Ectodermal cell (in vitro differentiated cells): ENCODE results near the gene DCAF11.
A peak's percentile ranks its signal among the peaks of the same experiment; 100 is the strongest.

Experiments used
- H3K27ac ChIP-seq: 2 replicates; pipeline ENCODE4 v1.7.0; 2013; ENCODE audit warnings: mild to moderate bottlenecking, low read depth, low read length; ENCODE audit not compliant: insufficient read depth, poor library complexity, severe bottlenecking
- H3K27me3 ChIP-seq: 2 replicates; pipeline ENCODE4 v1.7.0; 2013; ENCODE audit warnings: mild to moderate bottlenecking, low read length; ENCODE audit not compliant: insufficient read depth, control insufficient read depth, poor library complexity, severe bottlenecking
- H3K36me3 ChIP-seq: one replicate; pipeline ENCODE4 v1.7.0; 2013; ENCODE audit warnings: low read length; ENCODE audit not compliant: control insufficient read depth, insufficient read depth
- H3K4me1 ChIP-seq: one replicate; pipeline ENCODE4 v1.7.0; 2013; ENCODE audit warnings: low read length; ENCODE audit not compliant: control insufficient read depth, insufficient read depth
- H3K4me3 ChIP-seq: 2 replicates; pipeline ENCODE4 v1.7.0; 2013; ENCODE audit warnings: low read depth, low read length, control low read depth; ENCODE audit not compliant: insufficient read depth
- H3K9me3 ChIP-seq: 2 replicates; pipeline ENCODE4 v1.7.0; 2013; ENCODE audit warnings: mild to moderate bottlenecking, low read length, moderate library complexity; ENCODE audit not compliant: control insufficient read depth
- WGBS, 2 experiments: methylation state at CpG; one replicate each; pipeline ENCODE4 v1.1.7; 2013; ENCODE audit warnings: missing lambda C conversion rate in 2 of 2; 5-methylcytosine and 5-hydroxymethylcytosine counted together

The DCAF11 gene

GRCh38 chr14:24079491-24080141 is 35.0 kb upstream of the DCAF11 start:
- Histone ChIP-seq H3K27me3 (peaks cover 43% of the 10 kb centered on the region), H3K27ac (peak overlapping the region; percentile 36)

GRCh38 chr14:24080142-24080530 is 34.4 kb upstream of the DCAF11 start:
- no peaks in the 10 kb centered on the region for H3K9me3 ChIP-seq
- 74 to 79% methylated on average over 6 of the region's 6 CpGs for WGBS, 2 experiments
- H3K4me1 ChIP-seq = peaks cover 33% of the 10 kb centered on the region
- no peak overlapping the region for H3K27ac ChIP-seq
- no peaks in the 10 kb centered on the region for H3K36me3 ChIP-seq
- no peak overlapping the region for H3K4me3 ChIP-seq
- H3K27me3 ChIP-seq = peaks cover 43% of the 10 kb centered on the region

More at GRCh38 chr14:24079491-24080141, 35.0 kb upstream of the DCAF11 start:
- Histone ChIP-seq H3K9me3 (no peaks in the 10 kb centered on the region), H3K4me1 (peaks cover 33% of the 10 kb centered on the region), H3K36me3 (no peaks in the 10 kb centered on the region), H3K4me3 (no peak overlapping the region)
- WGBS, 2 experiments = 51 to 56% methylated on average over 9 of the region's 9 CpGs

DNA sequence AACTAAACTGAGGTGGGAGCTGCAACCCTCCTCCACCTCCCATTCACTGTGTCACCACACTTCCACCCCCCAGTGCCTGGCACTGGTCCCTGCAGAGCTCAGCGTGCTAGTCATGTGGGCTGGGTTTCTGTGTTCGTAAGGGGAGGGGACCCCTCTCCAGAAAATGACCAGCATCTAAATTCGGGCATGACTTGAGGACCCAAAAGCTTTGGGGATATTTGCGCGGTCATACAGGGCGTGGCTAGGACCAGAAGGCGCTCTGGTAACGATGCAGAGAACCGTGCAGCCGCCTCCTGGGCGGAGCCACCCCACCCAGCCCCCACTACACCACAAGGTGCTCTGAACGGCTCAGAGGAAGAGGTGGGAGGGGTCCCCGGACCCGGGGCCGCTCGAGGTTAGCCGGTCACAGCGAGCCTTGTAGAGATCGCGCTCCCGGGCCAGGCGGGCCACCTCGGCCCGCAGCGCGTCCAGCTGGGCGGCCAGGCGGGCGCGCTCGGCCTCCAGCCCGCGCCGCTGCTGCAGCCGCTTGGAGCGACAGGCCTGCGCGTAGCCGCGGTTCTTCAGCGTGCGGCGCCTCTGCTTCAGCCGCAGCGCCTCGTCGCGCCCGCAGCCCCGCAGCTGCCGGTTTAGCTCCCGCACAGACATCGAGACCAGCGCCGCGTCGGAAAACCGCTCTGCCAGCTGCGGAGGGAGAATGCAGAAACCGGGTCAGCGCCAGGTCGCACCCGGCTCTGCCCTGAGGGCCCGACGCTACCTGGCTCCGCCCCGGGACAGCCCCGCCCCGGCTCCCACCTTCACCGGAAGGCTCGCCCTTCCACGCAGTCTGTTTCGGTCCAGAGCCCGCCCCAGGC is 33.5 kb upstream of the DCAF11 start:
- no peaks in the 10 kb centered on the region for H3K36me3 ChIP-seq
- H3K4me1 ChIP-seq = peaks cover 33% of the 10 kb centered on the region

DNA sequence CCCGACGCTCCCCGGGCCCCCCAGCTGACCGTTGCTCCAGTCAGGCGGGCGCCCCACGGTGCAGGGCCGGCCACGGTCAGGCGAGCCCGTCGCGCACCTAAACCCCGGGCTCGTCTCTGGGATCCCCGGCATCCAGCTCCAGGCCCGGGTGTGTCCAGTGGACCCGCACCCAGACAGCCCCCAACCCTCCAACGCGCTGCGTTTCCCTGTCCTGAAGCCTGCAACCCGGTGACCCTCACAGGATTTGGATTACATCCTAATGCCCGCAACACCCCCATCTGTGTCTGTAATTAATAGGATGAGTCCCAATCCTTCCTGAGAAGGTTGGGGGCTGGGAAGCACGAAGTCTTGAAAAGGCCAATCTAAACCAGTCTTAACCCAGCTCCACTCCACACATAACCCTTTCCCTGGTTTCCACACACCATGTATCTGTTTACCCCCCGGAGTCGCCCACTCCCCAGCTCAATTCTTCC is 32.8 kb upstream of the DCAF11 start:
- no peaks in the 10 kb centered on the region for H3K36me3 ChIP-seq
- H3K4me1 ChIP-seq = peaks cover 33% of the 10 kb centered on the region
- WGBS, 2 experiments = 16 to 18% methylated on average over 26 of the region's 26 CpGs
- H3K27me3 ChIP-seq = peaks cover 43% of the 10 kb centered on the region
- H3K27ac ChIP-seq = no peak overlapping the region
- H3K4me3 ChIP-seq = peak overlapping the region; percentile 51
- H3K9me3 ChIP-seq = no peaks in the 10 kb centered on the region

More for the DNA sequence above, 33.5 kb upstream of the DCAF11 start:
- 0% methylated on average over 74 of the region's 74 CpGs for WGBS, 2 experiments
- H3K9me3 ChIP-seq = no peaks in the 10 kb centered on the region
- H3K27ac ChIP-seq = no peak overlapping the region
- peaks cover 43% of the 10 kb centered on the region for H3K27me3 ChIP-seq
- H3K4me3 ChIP-seq = peak overlapping the region; percentile 51

DNA sequence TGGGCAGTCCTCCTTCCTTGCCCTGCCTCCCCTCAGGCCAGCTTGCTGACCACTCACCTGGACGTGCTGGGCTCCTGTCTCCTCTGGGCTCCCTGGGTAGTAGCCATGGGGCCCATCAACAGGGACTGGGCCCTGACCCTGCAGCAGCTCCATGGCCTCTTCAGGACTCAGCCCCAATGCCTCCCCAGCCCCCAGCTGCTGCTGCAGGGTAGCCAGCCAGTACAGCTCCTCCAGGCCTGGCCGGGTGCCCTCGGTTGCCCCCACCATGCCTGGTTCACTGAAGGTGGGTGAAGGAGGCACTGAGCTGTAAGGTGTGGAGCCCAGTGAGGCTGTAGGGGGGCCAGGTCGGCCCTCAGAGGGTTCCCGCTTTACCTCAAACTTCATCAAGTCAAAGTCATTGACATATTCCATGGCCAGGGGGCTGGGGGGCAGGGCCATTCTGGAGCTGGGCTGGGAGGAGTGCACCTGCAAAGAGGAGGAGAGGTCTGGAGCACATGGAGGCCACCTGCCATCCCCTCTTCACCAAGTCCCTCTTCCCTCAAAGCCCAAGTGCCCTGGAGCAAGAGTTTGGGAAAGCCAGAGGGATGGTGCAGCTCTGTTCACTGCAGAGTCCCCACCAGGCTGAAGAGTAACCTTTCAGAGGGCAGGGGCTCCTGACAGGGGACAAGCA is 32.0 kb upstream of the DCAF11 start:
- Histone ChIP-seq H3K4me3 (no peak overlapping the region), H3K27ac (no peak overlapping the region), H3K27me3 (peaks cover 43% of the 10 kb centered on the region), H3K9me3 (no peaks in the 10 kb centered on the region), H3K36me3 (no peaks in the 10 kb centered on the region), H3K4me1 (peaks cover 33% of the 10 kb centered on the region)
- WGBS, 2 experiments = 80 to 87% methylated on average over 4 to 5 of the region's 5 CpGs

DNA sequence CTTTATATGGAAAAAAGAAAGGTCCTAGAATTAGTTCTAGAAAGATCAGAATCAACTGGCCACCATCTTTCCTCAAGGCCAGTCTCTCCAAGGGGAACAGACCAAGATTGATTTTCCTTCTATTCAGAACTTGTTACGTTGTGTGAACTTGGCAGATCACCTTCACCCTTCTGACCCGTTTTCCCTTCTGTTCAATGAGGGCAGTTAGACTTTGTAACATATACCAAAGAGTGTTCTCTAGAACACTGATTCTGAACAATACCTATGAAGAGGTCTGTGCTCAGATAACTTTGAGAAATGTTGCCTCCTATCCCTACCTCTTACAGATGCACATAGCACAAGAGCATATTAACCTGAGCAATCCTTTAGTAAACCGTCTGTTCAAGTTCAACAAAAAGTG is 31.1 kb upstream of the DCAF11 start:
- Histone ChIP-seq H3K4me1 (peaks cover 27% of the 10 kb centered on the region), H3K9me3 (no peaks in the 10 kb centered on the region), H3K27me3 (peaks cover 43% of the 10 kb centered on the region), H3K27ac (no peak overlapping the region), H3K4me3 (no peak overlapping the region), H3K36me3 (no peaks in the 10 kb centered on the region)
- 87 to 93% methylated on average over 3 of the region's 3 CpGs for WGBS, 2 experiments

- Histone ChIP-seq H3K4me3 (no peak overlapping the region), H3K27me3 (peaks cover 43% of the 10 kb centered on the region), H3K27ac (no peak overlapping the region), H3K9me3 (no peaks in the 10 kb centered on the region), H3K4me1 (peaks cover 20% of the 10 kb centered on the region), H3K36me3 (no peaks in the 10 kb centered on the region)
- 89 to 92% methylated on average over 2 of the region's 2 CpGs for WGBS, 2 experiments
Observed at GRCh38 chr14:24084440-24084839, 30.1 kb upstream of the DCAF11 start.

DNA sequence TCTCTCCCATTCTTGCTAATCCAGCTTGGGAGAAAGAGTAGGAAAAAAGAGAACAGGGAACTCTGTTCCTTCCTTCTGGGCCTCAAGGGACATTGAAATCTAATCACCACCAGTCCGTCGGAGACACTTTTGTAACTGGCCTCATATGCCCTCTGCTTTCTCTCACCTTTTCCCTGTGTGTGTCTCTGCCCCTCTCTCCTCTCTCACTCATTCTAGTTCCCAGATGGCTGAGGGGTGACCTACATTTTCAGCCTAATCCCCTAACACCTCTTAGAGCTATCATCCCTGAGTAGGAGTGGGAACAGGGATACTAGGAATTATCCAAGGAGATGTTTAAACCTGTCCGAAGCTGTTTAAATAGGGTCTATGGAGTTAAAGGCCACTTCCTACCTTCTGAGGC is 29.4 kb upstream of the DCAF11 start:
- H3K9me3 ChIP-seq = no peaks in the 10 kb centered on the region
- H3K4me3 ChIP-seq = no peak overlapping the region
- H3K27ac ChIP-seq = no peak overlapping the region
- H3K4me1 ChIP-seq = peaks cover 12% of the 10 kb centered on the region
- H3K36me3 ChIP-seq = no peaks in the 10 kb centered on the region
- H3K27me3 ChIP-seq = peaks cover 41% of the 10 kb centered on the region
- 91 to 93% methylated on average over 3 of the region's 3 CpGs for WGBS, 2 experiments

DNA sequence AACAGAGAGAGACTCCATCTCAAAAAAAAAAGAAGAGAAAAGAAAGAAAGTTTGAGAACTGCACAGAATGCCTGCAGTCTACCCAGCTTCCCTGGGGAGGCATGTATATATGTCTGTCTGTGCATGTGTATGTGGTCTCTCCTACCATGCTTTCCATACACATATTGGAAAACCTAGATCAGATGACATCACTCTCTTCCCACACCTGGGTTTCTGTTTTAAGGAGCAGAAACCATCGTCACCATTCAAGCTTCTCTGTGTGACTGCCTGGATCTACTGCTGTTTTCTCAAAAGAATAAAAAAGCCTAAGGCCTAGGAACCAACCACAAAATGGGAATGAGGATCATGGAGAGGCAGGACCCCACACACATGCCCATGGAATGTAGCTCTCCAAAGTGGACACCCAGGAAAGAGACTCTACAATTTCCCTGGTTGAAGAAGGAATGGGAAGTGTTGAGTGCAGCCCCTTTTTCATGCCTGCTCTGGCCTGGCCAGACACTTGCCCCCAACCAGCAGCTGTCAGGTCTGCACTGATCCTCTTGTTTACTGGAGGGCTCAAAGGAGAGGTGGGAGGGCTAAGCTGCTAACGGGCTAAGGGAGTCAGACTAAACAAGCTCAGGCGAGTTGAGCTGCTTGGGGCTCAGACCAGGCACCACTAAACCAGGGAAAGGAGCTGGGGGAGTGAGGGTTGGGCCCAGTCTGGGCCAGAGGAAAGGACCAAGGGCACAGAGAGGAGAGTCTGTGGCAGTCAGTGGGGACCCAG is 28.2 kb upstream of the DCAF11 start:
- H3K4me1 ChIP-seq = peaks cover 8% of the 10 kb centered on the region
- no peak overlapping the region for H3K4me3 ChIP-seq
- WGBS, 2 experiments = 41 to 45% methylated on average over 3 of the region's 3 CpGs
- no peak overlapping the region for H3K27ac ChIP-seq
- no peaks in the 10 kb centered on the region for H3K9me3 ChIP-seq
- no peaks in the 10 kb centered on the region for H3K36me3 ChIP-seq
- peaks cover 30% of the 10 kb centered on the region for H3K27me3 ChIP-seq
